Upper lobe of left lung (tissue), 6 donors: ENCODE results near the gene LRRC18. TPM values are rescaled to one million over a fixed set of nuclear protein-coding genes. Genes with fewer than 3 reads are reported as not detected.
A peak's percentile ranks its signal among the peaks of the same experiment; 100 is the strongest.

Experiments used
- ATAC-seq, 2 donors: fragments of 200-7000 bp; cut with Tn5 transposase; one replicate each; pipeline ENCODE4 v1.9.1; 2022; ENCODE audit warnings: mild to moderate bottlenecking in 2 of 2, moderate library complexity in 2 of 2; ENCODE audit not compliant: low FRiP score in 2 of 2
- DNase-seq, 2 donors: peaks; one replicate each; pipeline ENCODE4 v3.0.0-alpha.2; 2019 to 2020
- H3K27ac ChIP-seq, 4 donors: fragments of 200-600 bp; sonication (generic); one replicate each; pipeline ENCODE4 v1.5.1; 2016 to 2019
- H3K27me3 ChIP-seq, 4 donors: fragments of 200-600 bp; sonication (generic); one replicate each; pipeline ENCODE4 v1.5.1; 2017 to 2019
- H3K36me3 ChIP-seq, 4 donors: fragments of 200-600 bp; sonication (generic); one replicate each; pipeline ENCODE4 v1.5.1; 2016 to 2019
- H3K4me1 ChIP-seq, 4 donors: fragments of 200-600 bp; sonication (generic); one replicate each; pipeline ENCODE4 v1.5.1; 2018 to 2019
- H3K4me3 ChIP-seq, 4 donors: fragments of 200-600 bp; sonication (generic); one replicate each; pipeline ENCODE4 v1.5.1; 2017 to 2019; ENCODE audit warnings: mild to moderate bottlenecking in 2 of 4, moderate library complexity in 1 of 4
- H3K9me3 ChIP-seq, 4 donors: fragments of 200-600 bp; sonication (generic); one replicate each; pipeline ENCODE4 v1.5.1; 2018 to 2019
- CTCF ChIP-seq, 6 experiments: fragments of 450-650 bp in 4 of 6; fragments of 200-600 bp in 2 of 6; sonication (generic) in 2 of 6; IDR thresholded peaks; one replicate each; pipeline ENCODE4 v1.5.1; 2016 to 2019; ENCODE audit warnings: antibody characterized with exemption in 6 of 6
- EP300 ChIP-seq, 4 donors: sonication (generic); formaldehyde crosslinking; IDR thresholded peaks; one replicate each; pipeline ENCODE4 v1.5.1; 2017; ENCODE audit warnings: antibody characterized with exemption in 4 of 4, control low read depth in 2 of 4
- POLR2A ChIP-seq, 4 donors: fragments of 450-650 bp; IDR thresholded peaks; one replicate each; pipeline ENCODE4 v1.5.1; 2016 to 2017; ENCODE audit warnings: antibody characterized with exemption in 4 of 4, mild to moderate bottlenecking in 2 of 4
- POLR2AphosphoS5 ChIP-seq, 2 donors: sonication (generic); formaldehyde crosslinking; IDR thresholded peaks; one replicate each; pipeline ENCODE4 v1.5.1; 2017; ENCODE audit warnings: antibody characterized with exemption in 2 of 2
- WGBS, 2 donors: methylation state at CpG; one replicate each; pipeline ENCODE4 v1.1.5; 2017 to 2018; 5-methylcytosine and 5-hydroxymethylcytosine counted together
- total RNA-seq, 6 donors: library from RNA; depleted of rRNA in 4 of 6; stranded (reverse); fragments of >200 nt in 4 of 6; gene quantifications; one replicate each; pipeline versions ENCODE4 v1.1.0 to v1.2.1, GENCODE V29; 2016 to 2021
- donor health status: DM: no; HTN: no; CAD: no; lungs with moderate emphysema.
- donor health status: DM: no; HTN: yes; CAD: no; lungs with severe emphysema.

Gene LRRC18
- total RNA-seq, 6 donors from 2014 or later, result 0.43 to 13.6 (median 2.2) TPM; not detected in 1

GRCh38 chr10:48970046-48970445 lies 30.4 kb upstream of the LRRC18 start:
- H3K9me3 ChIP-seq, result no peaks in the 10 kb centered on the region
- no peaks in the 10 kb centered on the region for H3K36me3 ChIP-seq
- peak in 1 of 2 donors; percentile 56 for DNase-seq
- no peak for ATAC-seq
- no peak overlapping the region for H3K4me3 ChIP-seq
- no peaks in the 10 kb centered on the region for H3K27me3 ChIP-seq
- no peaks in the 10 kb centered on the region for H3K4me1 ChIP-seq
- 91 to 95% methylated on average over 8 to 14 of the region's 14 CpGs for WGBS, 2 donors
- H3K27ac ChIP-seq, result no peak overlapping the region
- TF ChIP-seq POLR2A (IDR thresholded peaks at IDR 0.05), result no peak

GRCh38 chr10:48968036-48968435 lies 28.4 kb upstream of the LRRC18 start:
- no peak overlapping the region for H3K4me3 ChIP-seq
- no peak for TF ChIP-seq POLR2AphosphoS5 (IDR thresholded peaks at IDR 0.05)
- TF ChIP-seq POLR2A (IDR thresholded peaks at IDR 0.05), result no peak
- no peak for TF ChIP-seq CTCF (IDR thresholded peaks at IDR 0.05)
- TF ChIP-seq EP300 (IDR thresholded peaks at IDR 0.05), result no peak
- H3K4me1 ChIP-seq, result no peaks in the 10 kb centered on the region
- ATAC-seq (no peak), DNase-seq (no peak)
- H3K36me3 ChIP-seq, result no peaks in the 10 kb centered on the region
- H3K27me3 ChIP-seq, result no peaks in the 10 kb centered on the region
- WGBS, 2 donors, result 90 to 93% methylated on average over 2 to 3 of the region's 3 CpGs
- no peaks in the 10 kb centered on the region for H3K9me3 ChIP-seq
- H3K27ac ChIP-seq, result no peak overlapping the region

DNA sequence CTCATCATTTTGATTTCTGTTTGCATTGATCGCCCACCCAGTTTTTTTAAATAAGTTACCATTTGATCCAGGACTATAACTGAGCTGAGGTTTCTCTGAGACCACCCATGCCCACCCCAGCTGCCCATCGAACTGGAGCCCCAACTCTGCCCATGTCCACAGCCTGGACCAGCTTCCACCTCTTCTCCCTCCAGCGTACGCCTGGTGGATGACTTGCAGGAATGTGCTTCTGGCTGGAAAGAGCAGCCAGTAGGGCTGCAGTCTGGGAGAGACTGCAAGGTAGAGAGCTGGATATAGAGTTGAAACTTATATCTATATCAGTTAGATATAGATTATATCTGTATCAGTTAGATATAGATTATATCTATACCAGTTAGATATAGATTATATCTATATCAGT lies 25.8 kb upstream of the LRRC18 start:
- no peak for DNase-seq
- TF ChIP-seq CTCF (IDR thresholded peaks at IDR 0.05) (no peak), POLR2AphosphoS5 (IDR thresholded peaks at IDR 0.05) (no peak), EP300 (IDR thresholded peaks at IDR 0.05) (no peak), POLR2A (IDR thresholded peaks at IDR 0.05) (no peak)
- H3K9me3 ChIP-seq, result no peaks in the 10 kb centered on the region

GRCh38 chr10:48964038-48964437 lies 24.4 kb upstream of the LRRC18 start:
- no peak for DNase-seq
- Histone ChIP-seq H3K36me3 (no peaks in the 10 kb centered on the region), H3K4me1 (no peaks in the 10 kb centered on the region), H3K27me3 (no peaks in the 10 kb centered on the region), H3K9me3 (no peaks in the 10 kb centered on the region), H3K4me3 (no peak overlapping the region), H3K27ac (no peak overlapping the region)
- no peak for ATAC-seq
- TF ChIP-seq POLR2AphosphoS5 (IDR thresholded peaks at IDR 0.05), result no peak
- no peak for TF ChIP-seq CTCF (IDR thresholded peaks at IDR 0.05)
- TF ChIP-seq EP300 (IDR thresholded peaks at IDR 0.05), result no peak
- TF ChIP-seq POLR2A (IDR thresholded peaks at IDR 0.05), result no peak
- WGBS, 2 donors, result 88 to 89% methylated on average over 1 of the region's 1 CpG

More for the DNA sequence above, 25.8 kb upstream of the LRRC18 start:
- Histone ChIP-seq H3K27ac (no peak overlapping the region), H3K4me3 (no peak overlapping the region), H3K36me3 (no peaks in the 10 kb centered on the region), H3K27me3 (no peaks in the 10 kb centered on the region), H3K4me1 (no peaks in the 10 kb centered on the region)
- WGBS, 2 donors, result 86 to 98% methylated on average over 4 of the region's 4 CpGs
- ATAC-seq, result no peak

DNA sequence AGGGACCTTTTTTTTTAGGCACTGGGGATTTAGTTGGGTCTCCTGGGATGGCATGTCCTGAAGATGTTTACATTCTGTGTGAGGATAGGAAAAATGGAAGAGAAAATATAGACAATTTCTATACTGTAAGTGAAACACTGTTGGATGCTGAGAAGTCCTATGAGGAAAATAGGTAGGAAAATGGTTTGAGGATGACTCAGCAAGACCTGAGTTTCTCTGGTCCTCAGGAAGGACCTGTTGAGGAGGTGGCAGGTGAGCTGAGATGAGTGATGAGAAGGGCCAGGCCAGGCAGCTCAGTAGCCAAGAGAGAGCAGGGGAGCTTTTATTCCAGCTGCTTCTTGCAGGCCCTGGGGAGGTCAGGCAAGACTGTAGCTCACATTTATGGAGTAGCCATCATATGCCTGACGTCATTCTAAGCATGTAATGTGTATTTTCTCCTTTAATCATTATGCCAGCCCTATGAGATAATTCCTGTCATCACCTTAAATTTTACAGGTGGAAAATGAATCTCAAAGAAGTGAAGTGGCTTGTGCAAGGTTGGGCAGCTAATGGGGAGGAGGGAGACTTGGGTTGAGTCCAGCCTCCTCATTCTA lies 19.1 kb upstream of the LRRC18 start:
- Histone ChIP-seq H3K4me3 (no peak overlapping the region), H3K36me3 (no peaks in the 10 kb centered on the region), H3K9me3 (no peaks in the 10 kb centered on the region), H3K27ac (no peak overlapping the region), H3K27me3 (no peaks in the 10 kb centered on the region), H3K4me1 (no peaks in the 10 kb centered on the region)
- 83 to 88% methylated on average over 1 of the region's 1 CpG for WGBS, 2 donors
- TF ChIP-seq POLR2AphosphoS5 (IDR thresholded peaks at IDR 0.05), result no peak
- TF ChIP-seq CTCF (IDR thresholded peaks at IDR 0.05), result no peak
- no peak for TF ChIP-seq POLR2A (IDR thresholded peaks at IDR 0.05)
- TF ChIP-seq EP300 (IDR thresholded peaks at IDR 0.05), result no peak
- DNase-seq (no peak), ATAC-seq (no peak)
